Panc1 (cell line): ENCODE data around the gene SLC4A8. TPM values are rescaled to one million over a fixed set of nuclear protein-coding genes. Genes with fewer than 3 reads are reported as not detected.

Experiments used
- total RNA-seq: library from RNA; stranded (reverse); gene quantifications from one replicate; pipeline ENCODE4 v1.2.1, GENCODE V29; 2021; ENCODE audit not compliant: unreplicated experiment

The SLC4A8 gene
- total RNA-seq, 1 experiment from 2014 or later: 18.8 TPM

Other genes with a start within 250 kb of the SLC4A8 start
- gene POU6F1, start 206.8 kb upstream of the SLC4A8 start, total RNA-seq: 3.1 TPM
- 197 TPM for gene DAZAP2, start 186.0 kb upstream of the SLC4A8 start, total RNA-seq
- gene SMAGP, start 154.4 kb upstream of the SLC4A8 start, total RNA-seq: 2.4 TPM
- 0.39 TPM for gene BIN2, start 100.7 kb upstream of the SLC4A8 start, total RNA-seq
- not detected for gene CELA1, start 78.2 kb upstream of the SLC4A8 start, total RNA-seq
- gene GALNT6, start 33.4 kb upstream of the SLC4A8 start, total RNA-seq: 6.5 TPM
- gene SCN8A, start 166.4 kb downstream of the SLC4A8 start, total RNA-seq: 8.6 TPM